Parathyroid adenoma (tissue), 2 donors: ENCODE measurements around the gene RDH13.
"Not testable (repeated sequence)": the region's sequence is repeated elsewhere in the genome, so short reads cannot be mapped to it uniquely, and the experiment has no call there.

Source experiments
- H2AFZ ChIP-seq: fragments of 300-600 bp; sonication (generic); one replicate; pipeline ENCODE4 v1.7.0; 2017; ENCODE audit warnings: antibody characterized with exemption, mild to moderate bottlenecking
- H3K27ac ChIP-seq: fragments of 300-600 bp; sonication (generic); one replicate; pipeline ENCODE4 v1.7.0; 2017
- H3K27me3 ChIP-seq: fragments of 300-600 bp; sonication (generic); one replicate; pipeline ENCODE4 v1.7.0; 2017; ENCODE audit warnings: low read length; ENCODE audit not compliant: control insufficient read depth, insufficient read depth
- H3K36me3 ChIP-seq: fragments of 300-600 bp; sonication (generic); one replicate; pipeline ENCODE4 v1.7.0; 2017; ENCODE audit warnings: low read length; ENCODE audit not compliant: control insufficient read depth, insufficient read depth
- H3K4me1 ChIP-seq: fragments of 300-600 bp; sonication (generic); one replicate; pipeline ENCODE4 v1.7.0; 2017; ENCODE audit warnings: control low read depth
- H3K4me2 ChIP-seq: fragments of 300-600 bp; sonication (generic); one replicate; pipeline ENCODE4 v1.7.0; 2017; ENCODE audit warnings: low read length
- H3K4me3 ChIP-seq: fragments of 300-600 bp; sonication (generic); one replicate; pipeline ENCODE4 v1.7.0; 2017; ENCODE audit warnings: low read depth, low read length
- H3K79me2 ChIP-seq: fragments of 300-600 bp; sonication (generic); one replicate; pipeline ENCODE4 v1.7.0; 2017; ENCODE audit warnings: control low read depth
- H3K9ac ChIP-seq: fragments of 300-600 bp; sonication (generic); one replicate; pipeline ENCODE4 v1.7.0; 2017; ENCODE audit warnings: mild to moderate bottlenecking
- H3K9me3 ChIP-seq: fragments of 300-600 bp; sonication (generic); one replicate; pipeline ENCODE4 v1.7.0; 2017; ENCODE audit warnings: low read length; ENCODE audit not compliant: control insufficient read depth
- CTCF ChIP-seq: fragments of 300-600 bp; sonication (generic); IDR thresholded peaks from one replicate; pipeline ENCODE4 v1.7.0; 2017; ENCODE audit warnings: antibody characterized with exemption, mild to moderate bottlenecking
- donor health status: primary hyperparathyroidism.

RDH13 gene

DNA sequence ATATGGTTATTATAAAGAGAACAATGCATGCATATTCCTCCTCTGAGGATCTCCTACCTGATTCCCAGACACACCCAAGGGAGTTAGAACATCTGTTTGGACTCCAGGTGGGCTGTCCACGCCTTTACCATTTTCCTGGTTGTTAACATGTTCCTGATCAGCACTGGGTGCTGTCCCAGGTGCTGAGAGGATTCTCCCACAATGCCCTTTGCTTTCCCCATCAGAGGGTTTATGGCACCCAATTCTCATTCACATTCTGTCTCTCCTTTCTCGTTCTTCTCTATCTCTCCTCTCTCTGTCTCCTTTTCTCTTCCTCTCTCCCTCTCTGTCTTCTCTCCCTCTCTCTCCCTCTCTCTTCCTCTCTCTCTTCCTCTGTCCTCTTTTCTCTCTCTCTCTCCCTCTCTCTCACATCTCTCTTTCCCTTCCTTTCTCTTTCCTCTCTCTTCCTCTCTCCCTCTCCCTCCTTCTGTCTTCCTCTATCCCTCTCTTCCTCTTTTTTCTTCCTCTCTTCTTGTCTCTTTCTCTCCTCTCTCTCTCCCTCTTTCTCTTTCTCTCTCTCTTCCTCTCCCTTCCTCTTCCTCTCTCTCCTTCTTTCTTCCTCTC lies 3.3 kb upstream of the RDH13 start:
- no peak overlapping the region for H3K4me3 ChIP-seq
- no peak overlapping the region for H3K27ac ChIP-seq
- H3K9ac ChIP-seq: no peak overlapping the region
- H3K4me1 ChIP-seq: peaks cover 6% of the 10 kb centered on the region
- no peaks in the 10 kb centered on the region for H3K27me3 ChIP-seq
- H2AFZ ChIP-seq: no peak overlapping the region
- peaks cover 5% of the 10 kb centered on the region for H3K79me2 ChIP-seq
- H3K9me3 ChIP-seq: no peaks in the 10 kb centered on the region
- H3K36me3 ChIP-seq: no peaks in the 10 kb centered on the region
- H3K4me2 ChIP-seq: no peak overlapping the region
- TF ChIP-seq CTCF: no peak

GRCh38 chr19:55065516-55065915 lies 2.6 kb upstream of the RDH13 start:
- not testable (repeated sequence) for H3K4me1 ChIP-seq, H3K27ac ChIP-seq, H3K9me3 ChIP-seq, H3K9ac ChIP-seq, H3K4me3 ChIP-seq, H3K36me3 ChIP-seq, H3K4me2 ChIP-seq, H3K79me2 ChIP-seq, H3K27me3 ChIP-seq, H2AFZ ChIP-seq

- H3K27ac ChIP-seq: peak overlapping the region; percentile 76
- H3K4me3 ChIP-seq: peak overlapping the region; percentile 57
- H3K4me1 ChIP-seq: peaks cover 12% of the 10 kb centered on the region
- peak overlapping the region; percentile 6 for H2AFZ ChIP-seq
- TF ChIP-seq CTCF: no peak
- H3K79me2 ChIP-seq: peaks cover 9% of the 10 kb centered on the region
- H3K9ac ChIP-seq: no peak overlapping the region
- H3K36me3 ChIP-seq: no peaks in the 10 kb centered on the region
- peak overlapping the region; percentile 61 for H3K4me2 ChIP-seq
- H3K9me3 ChIP-seq: no peaks in the 10 kb centered on the region
- no peaks in the 10 kb centered on the region for H3K27me3 ChIP-seq
Observed at GRCh38 chr19:55063492-55063843, 520 bp upstream of the RDH13 start.

GRCh38 chr19:55060287-55060686 lies 2.7 kb downstream of the RDH13 start:
- not testable (repeated sequence) for H3K9me3 ChIP-seq, H3K36me3 ChIP-seq, H2AFZ ChIP-seq, H3K79me2 ChIP-seq, H3K27me3 ChIP-seq, H3K9ac ChIP-seq, H3K4me3 ChIP-seq
- peak overlapping the region; percentile 18 for H3K27ac ChIP-seq
- H3K4me1 ChIP-seq: peaks cover 12% of the 10 kb centered on the region
- H3K4me2 ChIP-seq: peak overlapping the region; percentile 31

- Histone ChIP-seq H3K36me3 (no peaks in the 10 kb centered on the region), H3K9ac (no peak overlapping the region), H2AFZ (no peak overlapping the region), H3K9me3 (no peaks in the 10 kb centered on the region), H3K4me1 (peaks cover 12% of the 10 kb centered on the region), H3K79me2 (peaks cover 10% of the 10 kb centered on the region), H3K4me2 (no peak overlapping the region), H3K27me3 (no peaks in the 10 kb centered on the region), H3K4me3 (no peak overlapping the region), H3K27ac (no peak overlapping the region)
- TF ChIP-seq CTCF: no peak
Observed at GRCh38 chr19:55058781-55059610, 4.0 kb downstream of the RDH13 start.
